GM12878 (cell line): ENCODE measurements around the gene MTCL3.

Experiments used
- FOS ChIP-seq: IDR thresholded peaks from 3 replicates; pipeline ENCODE4 v1.6.1; 2011; ENCODE audit warnings: borderline replicate concordance; ENCODE audit not compliant: insufficient read length; ENCODE audit errors: extremely low read depth
- MTA3 ChIP-seq: IDR thresholded peaks from 2 replicates; pipeline ENCODE4 v1.6.1; 2012; ENCODE audit warnings: low read length, inconsistent platforms, borderline replicate concordance
- NR2C2 ChIP-seq: IDR thresholded peaks from 2 replicates; pipeline ENCODE4 v1.6.1; 2011; ENCODE audit warnings: borderline replicate concordance, low read depth; ENCODE audit not compliant: control insufficient read depth, insufficient read length
- RELA ChIP-seq: fragments of 450-650 bp; IDR thresholded peaks from 2 replicates; pipeline ENCODE4 v1.8.0; 2014; ENCODE audit warnings: borderline replicate concordance; ENCODE audit not compliant: partially characterized antibody
- SPI1 ChIP-seq: IDR thresholded peaks from 2 replicates; pipeline ENCODE4 v1.6.1; 2011; ENCODE audit warnings: low read depth, mild to moderate bottlenecking, low read length, moderate library complexity, borderline replicate concordance; ENCODE audit not compliant: insufficient read depth
- TARDBP ChIP-seq: IDR thresholded peaks from 2 replicates; pipeline ENCODE4 v1.6.1; 2016; ENCODE audit warnings: borderline replicate concordance
- TCF7 ChIP-seq: IDR thresholded peaks from 2 replicates; pipeline ENCODE4 v1.6.1; 2014; ENCODE audit warnings: antibody characterized with exemption, borderline replicate concordance
- TF ChIP-seq, protein P1 (sequence below): fragments of 450-650 bp; formaldehyde crosslinking; IDR thresholded peaks from 2 replicates; pipeline ENCODE4 v1.4.0; 2020; ENCODE audit warnings: mild to moderate bottlenecking, moderate library complexity
- TF ChIP-seq, protein P2 (sequence below): IDR thresholded peaks from 2 replicates; pipeline ENCODE4 v1.6.1; 2012; ENCODE audit warnings: low read depth, low read length, improper control_type of control experiment

The MTCL3 gene

DNA sequence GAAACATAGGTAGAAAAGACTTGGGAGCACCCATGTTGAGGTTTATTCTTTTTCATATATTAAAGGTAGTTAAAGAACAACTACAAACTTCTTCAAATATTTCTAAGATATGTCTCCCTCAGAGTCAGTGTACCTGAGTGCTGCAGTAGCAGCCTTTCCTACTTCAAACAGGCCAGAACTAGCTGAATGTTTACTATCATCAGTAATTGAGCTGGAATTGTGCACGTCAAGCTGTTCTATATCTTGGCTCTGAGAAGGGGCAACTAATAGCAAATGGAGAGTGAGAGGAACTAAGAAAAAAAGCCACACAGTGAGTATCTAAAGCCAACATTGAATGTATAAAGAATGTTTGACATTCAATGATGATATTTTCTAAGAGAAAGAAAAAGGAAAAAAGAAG lies 21.7 kb downstream of the MTCL3 start (continued):
- TF ChIP-seq NR2C2 (no peak), MTA3 (no peak), TARDBP (no peak), FOS (no peak), RELA (no peak), TCF7 (no peak), SPI1 (no peak)
- TF ChIP-seq, protein P1, sequence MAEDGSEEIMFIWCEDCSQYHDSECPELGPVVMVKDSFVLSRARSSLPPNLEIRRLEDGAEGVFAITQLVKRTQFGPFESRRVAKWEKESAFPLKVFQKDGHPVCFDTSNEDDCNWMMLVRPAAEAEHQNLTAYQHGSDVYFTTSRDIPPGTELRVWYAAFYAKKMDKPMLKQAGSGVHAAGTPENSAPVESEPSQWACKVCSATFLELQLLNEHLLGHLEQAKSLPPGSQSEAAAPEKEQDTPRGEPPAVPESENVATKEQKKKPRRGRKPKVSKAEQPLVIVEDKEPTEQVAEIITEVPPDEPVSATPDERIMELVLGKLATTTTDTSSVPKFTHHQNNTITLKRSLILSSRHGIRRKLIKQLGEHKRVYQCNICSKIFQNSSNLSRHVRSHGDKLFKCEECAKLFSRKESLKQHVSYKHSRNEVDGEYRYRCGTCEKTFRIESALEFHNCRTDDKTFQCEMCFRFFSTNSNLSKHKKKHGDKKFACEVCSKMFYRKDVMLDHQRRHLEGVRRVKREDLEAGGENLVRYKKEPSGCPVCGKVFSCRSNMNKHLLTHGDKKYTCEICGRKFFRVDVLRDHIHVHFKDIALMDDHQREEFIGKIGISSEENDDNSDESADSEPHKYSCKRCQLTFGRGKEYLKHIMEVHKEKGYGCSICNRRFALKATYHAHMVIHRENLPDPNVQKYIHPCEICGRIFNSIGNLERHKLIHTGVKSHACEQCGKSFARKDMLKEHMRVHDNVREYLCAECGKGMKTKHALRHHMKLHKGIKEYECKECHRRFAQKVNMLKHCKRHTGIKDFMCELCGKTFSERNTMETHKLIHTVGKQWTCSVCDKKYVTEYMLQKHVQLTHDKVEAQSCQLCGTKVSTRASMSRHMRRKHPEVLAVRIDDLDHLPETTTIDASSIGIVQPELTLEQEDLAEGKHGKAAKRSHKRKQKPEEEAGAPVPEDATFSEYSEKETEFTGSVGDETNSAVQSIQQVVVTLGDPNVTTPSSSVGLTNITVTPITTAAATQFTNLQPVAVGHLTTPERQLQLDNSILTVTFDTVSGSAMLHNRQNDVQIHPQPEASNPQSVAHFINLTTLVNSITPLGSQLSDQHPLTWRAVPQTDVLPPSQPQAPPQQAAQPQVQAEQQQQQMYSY = no peak
- TF ChIP-seq, protein P2, sequence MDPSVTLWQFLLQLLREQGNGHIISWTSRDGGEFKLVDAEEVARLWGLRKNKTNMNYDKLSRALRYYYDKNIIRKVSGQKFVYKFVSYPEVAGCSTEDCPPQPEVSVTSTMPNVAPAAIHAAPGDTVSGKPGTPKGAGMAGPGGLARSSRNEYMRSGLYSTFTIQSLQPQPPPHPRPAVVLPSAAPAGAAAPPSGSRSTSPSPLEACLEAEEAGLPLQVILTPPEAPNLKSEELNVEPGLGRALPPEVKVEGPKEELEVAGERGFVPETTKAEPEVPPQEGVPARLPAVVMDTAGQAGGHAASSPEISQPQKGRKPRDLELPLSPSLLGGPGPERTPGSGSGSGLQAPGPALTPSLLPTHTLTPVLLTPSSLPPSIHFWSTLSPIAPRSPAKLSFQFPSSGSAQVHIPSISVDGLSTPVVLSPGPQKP = no peak
